T-helper 17 cell (primary cell): ENCODE measurements around the gene TRABD. TPM values are rescaled to one million over a fixed set of nuclear protein-coding genes. Genes with fewer than 3 reads are reported as not detected.

Source experiments
- ATAC-seq: fragments of 150-1000 bp; cut with Tn5 transposase; 2 replicates; pipeline ENCODE4 v1.10.0; 2021; ENCODE audit warnings: mild to moderate bottlenecking, moderate library complexity
- DNase-seq, 3 donors: peaks; one replicate each; pipeline versions ENCODE4 v3.0.0 to v3.0.0-alpha.2; 2020 to 2021
- H3K9me3 ChIP-seq: one replicate; pipeline ENCODE4 v1.7.0; 2013; ENCODE audit warnings: low read length, mild to moderate bottlenecking; ENCODE audit not compliant: control insufficient read depth, poor library complexity, severe bottlenecking
- H3K27ac Mint-ChIP-seq: one replicate; pipeline ENCODE4 v1.8.0; 2022; ENCODE audit warnings: mild to moderate bottlenecking, moderate library complexity, mixed read lengths
- H3K27me3 Mint-ChIP-seq: one replicate; pipeline ENCODE4 v1.8.0; 2022; ENCODE audit warnings: mixed read lengths
- H3K36me3 Mint-ChIP-seq: one replicate; pipeline ENCODE4 v1.8.0; 2022; ENCODE audit warnings: low read depth, mixed read lengths
- H3K4me1 Mint-ChIP-seq: one replicate; pipeline ENCODE4 v1.8.0; 2022; ENCODE audit warnings: mild to moderate bottlenecking, mixed read lengths
- H3K4me3 Mint-ChIP-seq: one replicate; pipeline ENCODE4 v1.8.0; 2022; ENCODE audit warnings: mild to moderate bottlenecking, moderate library complexity, mixed read lengths
- total RNA-seq, 4 donors: library from RNA in 2 of 4; stranded (reverse) in 2 of 4; gene quantifications; one replicate each; pipeline ENCODE4 v1.2.3 and lab custom pipeline; 2022 to 2026

TRABD gene
- total RNA-seq, 2 donors from 2014 or later: 141 to 158 TPM

DNA sequence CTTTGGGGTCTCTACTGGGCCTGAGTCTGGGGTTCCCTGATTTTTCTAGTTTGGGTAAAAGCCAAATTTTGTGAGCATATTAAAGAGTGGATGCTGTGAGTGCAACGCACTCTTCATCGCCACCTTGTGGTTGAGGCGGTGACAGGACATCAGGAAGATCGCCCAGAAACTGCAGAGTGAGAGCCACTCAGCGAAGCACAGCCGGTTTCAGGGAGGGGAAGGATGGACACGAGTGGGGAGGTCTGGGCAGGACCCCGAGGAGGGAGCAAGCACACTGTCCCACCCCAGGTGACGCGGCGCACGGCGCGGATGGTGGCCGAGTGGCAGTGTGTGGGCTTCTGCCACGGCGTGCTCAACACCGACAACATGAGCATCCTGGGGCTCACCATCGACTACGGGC is 24.2 kb downstream of the TRABD start:
- peaks cover 7% of the 10 kb centered on the region for H3K36me3 Mint-ChIP-seq
- peak overlapping the region; percentile 69 for H3K27ac Mint-ChIP-seq
- H3K4me3 Mint-ChIP-seq: peak overlapping the region; percentile 64
- no peaks in the 10 kb centered on the region for H3K9me3 ChIP-seq
- ATAC-seq (peak; percentile 81), DNase-seq (peak; percentile 50 to 69 (median 55))
- H3K27me3 Mint-ChIP-seq: no peaks in the 10 kb centered on the region
- peaks cover 23% of the 10 kb centered on the region for H3K4me1 Mint-ChIP-seq

DNA sequence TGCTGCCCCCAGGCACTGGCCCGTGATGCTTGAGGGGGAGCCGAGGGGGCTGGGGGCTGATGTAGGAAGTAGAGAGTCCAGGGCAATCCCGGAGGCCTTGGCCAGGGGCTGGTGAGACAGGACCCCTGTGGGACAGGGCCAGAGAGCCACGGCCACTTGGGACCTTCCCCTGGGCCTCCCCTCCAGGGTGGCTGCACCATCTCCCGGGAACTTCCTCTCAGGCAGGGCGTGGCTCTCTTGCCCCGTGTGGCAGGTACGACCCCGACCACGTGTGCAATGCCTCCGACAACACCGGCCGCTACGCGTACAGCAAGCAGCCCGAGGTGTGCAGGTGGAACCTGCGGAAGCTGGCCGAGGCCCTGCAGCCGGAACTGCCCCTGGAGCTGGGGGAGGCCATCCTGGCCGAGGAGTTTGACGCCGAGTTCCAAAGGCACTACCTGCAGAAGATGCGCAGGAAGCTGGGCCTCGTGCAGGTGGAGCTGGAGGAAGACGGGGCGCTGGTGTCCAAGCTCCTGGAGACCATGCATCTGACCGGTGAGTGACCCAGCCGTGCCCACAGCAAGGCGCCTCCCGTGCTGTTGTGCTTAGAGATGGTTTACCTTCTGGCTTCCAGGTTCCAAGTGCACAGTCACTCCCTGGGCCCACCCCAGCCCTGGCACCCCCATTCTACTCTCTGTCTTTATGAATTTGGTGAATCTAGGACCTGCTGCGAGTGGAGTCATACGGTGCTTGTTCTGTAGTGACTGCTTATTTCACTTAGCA is 24.8 kb downstream of the TRABD start:
- peaks cover 19% of the 10 kb centered on the region for H3K4me1 Mint-ChIP-seq
- peaks cover 6% of the 10 kb centered on the region for H3K36me3 Mint-ChIP-seq
- H3K9me3 ChIP-seq: no peaks in the 10 kb centered on the region
- no peak overlapping the region for H3K4me3 Mint-ChIP-seq
- no peaks in the 10 kb centered on the region for H3K27me3 Mint-ChIP-seq
- H3K27ac Mint-ChIP-seq: peak overlapping the region; percentile 69
- no peak for ATAC-seq
- DNase-seq: no peak

DNA sequence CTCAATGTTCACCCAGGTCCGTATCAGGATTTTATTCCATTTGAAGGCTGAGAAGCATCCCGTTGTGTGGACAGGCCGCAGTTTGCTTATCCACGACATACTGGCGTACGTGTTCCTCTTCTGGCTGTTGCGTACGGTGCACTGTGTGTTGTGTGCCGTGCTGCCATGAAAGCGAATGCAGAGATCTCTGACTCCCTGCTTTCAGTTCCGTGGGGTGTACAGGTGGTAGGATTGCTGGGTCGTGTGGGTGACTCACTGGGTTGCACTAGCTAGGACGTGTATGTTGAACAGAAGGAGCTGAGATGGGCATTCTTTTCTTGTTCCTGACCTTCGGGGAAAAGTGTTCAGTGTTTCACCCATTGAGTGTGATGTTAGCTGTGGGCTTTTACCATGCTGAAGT is 25.4 kb downstream of the TRABD start:
- H3K27ac Mint-ChIP-seq: no peak overlapping the region
- no peaks in the 10 kb centered on the region for H3K27me3 Mint-ChIP-seq
- no peaks in the 10 kb centered on the region for H3K9me3 ChIP-seq
- H3K4me3 Mint-ChIP-seq: no peak overlapping the region
- peaks cover 6% of the 10 kb centered on the region for H3K36me3 Mint-ChIP-seq
- ATAC-seq (no peak), DNase-seq (no peak)
- peaks cover 19% of the 10 kb centered on the region for H3K4me1 Mint-ChIP-seq

DNA sequence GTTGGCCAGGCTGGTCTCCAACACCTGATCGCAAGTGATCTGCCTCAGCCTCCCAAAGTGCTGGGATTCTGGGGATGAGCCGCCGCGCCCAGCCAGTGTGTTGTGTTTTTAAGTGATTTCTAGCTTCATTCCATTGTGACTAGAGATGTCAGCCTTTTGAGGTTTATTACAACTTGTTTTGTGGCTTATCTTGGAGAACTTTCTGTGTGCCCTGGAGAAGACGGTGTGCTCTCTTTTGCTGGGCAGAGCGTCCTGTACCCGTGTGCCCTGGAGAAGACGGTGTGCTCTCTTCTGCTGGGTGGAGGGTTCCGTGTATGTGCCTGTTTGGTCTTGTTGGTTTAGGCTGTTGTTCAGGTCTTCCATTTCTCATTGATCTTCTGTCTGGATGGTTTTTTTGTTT is 27.6 kb downstream of the TRABD start:
- H3K9me3 ChIP-seq: no peaks in the 10 kb centered on the region
- DNase-seq (no peak), ATAC-seq (no peak)
- H3K4me1 Mint-ChIP-seq: peaks cover 19% of the 10 kb centered on the region
- peaks cover 6% of the 10 kb centered on the region for H3K36me3 Mint-ChIP-seq
- no peak overlapping the region for H3K4me3 Mint-ChIP-seq
- H3K27me3 Mint-ChIP-seq: no peaks in the 10 kb centered on the region
- peak overlapping the region; percentile 69 for H3K27ac Mint-ChIP-seq

DNA sequence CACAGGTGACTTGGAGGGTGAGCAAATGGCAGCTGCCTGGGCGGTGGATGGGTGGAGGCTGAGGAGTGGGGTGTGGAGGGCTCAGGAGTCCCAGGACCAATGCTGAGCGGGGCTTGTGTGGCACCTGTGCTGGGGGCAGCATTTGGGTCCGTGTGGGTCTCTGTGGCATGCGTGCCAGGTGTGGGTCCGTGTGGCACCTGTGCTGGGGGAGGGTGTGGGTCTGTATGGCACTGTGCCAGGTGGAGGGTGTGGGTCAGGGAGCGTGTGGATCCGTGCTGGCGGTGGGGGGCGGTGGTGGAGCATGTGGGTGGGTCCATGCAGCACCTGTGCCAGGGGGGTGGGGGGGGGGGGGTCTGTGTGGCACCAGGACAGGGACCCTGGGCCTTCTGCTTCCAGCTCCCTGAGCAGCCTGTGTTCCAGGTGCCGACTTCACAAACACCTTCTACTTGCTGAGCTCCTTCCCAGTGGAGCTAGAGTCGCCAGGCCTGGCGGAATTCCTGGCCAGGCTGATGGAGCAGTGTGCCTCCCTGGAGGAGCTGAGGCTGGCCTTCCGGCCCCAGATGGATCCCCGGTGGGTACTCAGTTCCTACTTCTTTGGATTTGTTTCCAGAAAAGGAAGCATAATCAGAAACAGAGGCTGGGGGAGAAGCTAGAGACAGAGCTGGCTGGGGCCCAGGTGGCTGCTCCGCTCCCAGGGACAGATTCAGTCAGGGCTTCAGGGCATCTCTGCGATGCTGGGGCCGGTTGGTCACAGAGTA is 29.8 kb downstream of the TRABD start:
- no peak overlapping the region for H3K27ac Mint-ChIP-seq
- H3K4me1 Mint-ChIP-seq: peaks cover 13% of the 10 kb centered on the region
- DNase-seq: no peak
- H3K36me3 Mint-ChIP-seq: peaks cover 4% of the 10 kb centered on the region
- H3K9me3 ChIP-seq: no peaks in the 10 kb centered on the region
- peak; percentile 7 for ATAC-seq
- H3K4me3 Mint-ChIP-seq: peak overlapping the region; percentile 73
- no peaks in the 10 kb centered on the region for H3K27me3 Mint-ChIP-seq

DNA sequence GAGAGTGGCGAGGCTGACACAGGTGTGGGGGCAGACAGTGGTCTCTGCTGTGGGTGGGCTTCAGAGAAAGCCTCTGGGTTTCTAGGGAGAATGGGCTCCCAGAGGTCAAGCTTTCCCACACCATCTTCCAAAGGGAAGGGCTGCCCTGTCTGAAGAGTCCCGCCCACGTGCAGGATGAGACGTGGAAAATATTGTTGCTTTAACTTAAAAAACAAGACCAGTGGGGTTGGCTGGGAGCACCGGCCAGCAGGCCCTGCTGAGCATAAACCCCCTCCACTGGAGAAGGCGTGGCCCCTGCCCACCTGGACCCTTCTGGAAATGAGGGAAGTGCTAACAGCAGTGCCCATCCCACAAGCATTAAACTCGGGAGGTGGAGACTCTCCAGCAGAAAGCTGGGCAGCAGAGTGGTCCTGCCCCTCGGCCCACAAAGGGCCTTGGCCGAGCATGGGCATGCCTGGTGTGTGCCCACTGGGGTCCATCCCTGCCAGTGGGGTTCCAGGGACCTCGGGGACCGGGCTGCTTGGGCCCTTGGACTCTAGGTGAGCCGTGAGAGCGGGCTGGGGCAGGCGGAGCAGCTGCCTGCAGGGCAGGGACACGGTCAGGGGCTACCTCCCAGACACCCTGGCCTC is 30.5 kb downstream of the TRABD start:
- peaks cover 4% of the 10 kb centered on the region for H3K36me3 Mint-ChIP-seq
- no peaks in the 10 kb centered on the region for H3K27me3 Mint-ChIP-seq
- no peak for DNase-seq
- no peak overlapping the region for H3K27ac Mint-ChIP-seq
- no peaks in the 10 kb centered on the region for H3K9me3 ChIP-seq
- H3K4me3 Mint-ChIP-seq: no peak overlapping the region
- peaks cover 13% of the 10 kb centered on the region for H3K4me1 Mint-ChIP-seq
- no peak for ATAC-seq

DNA sequence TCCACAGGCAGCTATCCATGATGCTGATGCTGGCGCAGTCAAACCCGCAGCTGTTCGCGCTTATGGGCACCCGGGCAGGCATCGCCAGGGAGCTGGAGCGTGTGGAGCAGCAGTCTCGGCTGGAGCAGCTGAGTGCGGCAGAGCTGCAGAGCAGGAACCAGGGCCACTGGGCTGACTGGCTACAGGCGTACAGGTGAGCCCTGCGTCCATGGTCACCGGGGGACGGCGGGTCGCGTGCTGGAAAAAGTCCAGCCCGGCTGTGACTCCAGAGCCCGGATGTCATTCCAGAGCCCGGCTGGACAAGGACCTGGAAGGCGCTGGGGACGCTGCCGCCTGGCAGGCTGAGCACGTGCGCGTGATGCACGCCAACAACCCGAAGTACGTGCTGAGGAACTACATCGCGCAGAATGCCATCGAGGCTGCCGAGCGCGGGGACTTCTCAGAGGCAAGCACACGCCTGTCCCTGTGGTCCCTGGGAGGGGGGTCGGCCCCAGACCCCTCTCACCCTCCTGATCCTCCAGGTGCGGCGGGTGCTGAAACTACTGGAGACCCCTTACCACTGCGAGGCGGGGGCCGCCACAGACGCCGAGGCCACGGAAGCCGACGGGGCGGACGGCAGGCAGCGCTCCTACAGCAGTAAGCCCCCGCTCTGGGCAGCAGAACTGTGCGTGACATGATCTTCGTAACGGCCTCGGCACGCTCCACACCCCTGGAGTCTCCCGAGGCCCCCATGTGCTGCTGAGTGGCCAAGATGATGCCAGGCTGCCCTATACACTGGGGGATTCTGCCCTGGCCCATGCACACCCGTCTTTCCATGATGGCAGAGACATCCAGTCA is 31.2 kb downstream of the TRABD start:
- H3K4me1 Mint-ChIP-seq: peaks cover 13% of the 10 kb centered on the region
- H3K4me3 Mint-ChIP-seq: no peak overlapping the region
- ATAC-seq: peak; percentile 4
- no peaks in the 10 kb centered on the region for H3K9me3 ChIP-seq
- no peaks in the 10 kb centered on the region for H3K27me3 Mint-ChIP-seq
- no peak overlapping the region for H3K27ac Mint-ChIP-seq
- H3K36me3 Mint-ChIP-seq: peaks cover 4% of the 10 kb centered on the region
- no peak for DNase-seq

DNA sequence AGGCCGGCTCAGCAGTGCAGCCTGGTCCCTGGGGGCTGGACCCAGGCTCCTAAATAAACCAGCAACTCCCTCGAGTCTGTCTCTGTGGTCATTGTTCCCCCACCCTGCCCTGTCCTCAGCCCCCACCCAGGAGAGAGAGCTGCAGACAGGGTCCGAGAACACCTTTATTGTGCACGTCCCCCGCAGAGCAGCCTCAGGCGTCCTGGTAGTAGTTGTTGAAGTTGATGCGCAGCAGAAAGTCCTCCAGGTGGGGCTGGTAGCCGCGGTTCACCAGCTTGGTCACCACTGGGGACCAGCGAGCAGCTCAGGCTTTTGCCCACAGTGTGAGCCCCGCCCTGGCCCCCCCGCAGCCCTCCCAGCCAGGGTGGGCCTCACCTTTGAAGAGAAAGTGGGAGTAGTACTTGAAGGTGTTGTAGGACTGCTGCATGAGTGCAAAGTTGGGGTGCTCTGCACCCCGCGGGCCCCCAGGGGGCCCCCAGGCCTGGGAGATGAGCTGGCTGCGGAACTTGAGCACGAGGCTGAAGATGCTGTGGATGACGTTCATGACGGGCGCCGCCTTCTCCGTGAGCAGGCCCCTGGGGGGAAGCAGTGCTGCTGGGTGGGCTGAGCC is 31.9 kb downstream of the TRABD start:
- H3K27ac Mint-ChIP-seq: no peak overlapping the region
- H3K4me1 Mint-ChIP-seq: peaks cover 11% of the 10 kb centered on the region
- no peaks in the 10 kb centered on the region for H3K27me3 Mint-ChIP-seq
- ATAC-seq: peak; percentile 4
- H3K9me3 ChIP-seq: no peaks in the 10 kb centered on the region
- no peak overlapping the region for H3K4me3 Mint-ChIP-seq
- H3K36me3 Mint-ChIP-seq: peaks cover 3% of the 10 kb centered on the region
- DNase-seq: no peak

DNA sequence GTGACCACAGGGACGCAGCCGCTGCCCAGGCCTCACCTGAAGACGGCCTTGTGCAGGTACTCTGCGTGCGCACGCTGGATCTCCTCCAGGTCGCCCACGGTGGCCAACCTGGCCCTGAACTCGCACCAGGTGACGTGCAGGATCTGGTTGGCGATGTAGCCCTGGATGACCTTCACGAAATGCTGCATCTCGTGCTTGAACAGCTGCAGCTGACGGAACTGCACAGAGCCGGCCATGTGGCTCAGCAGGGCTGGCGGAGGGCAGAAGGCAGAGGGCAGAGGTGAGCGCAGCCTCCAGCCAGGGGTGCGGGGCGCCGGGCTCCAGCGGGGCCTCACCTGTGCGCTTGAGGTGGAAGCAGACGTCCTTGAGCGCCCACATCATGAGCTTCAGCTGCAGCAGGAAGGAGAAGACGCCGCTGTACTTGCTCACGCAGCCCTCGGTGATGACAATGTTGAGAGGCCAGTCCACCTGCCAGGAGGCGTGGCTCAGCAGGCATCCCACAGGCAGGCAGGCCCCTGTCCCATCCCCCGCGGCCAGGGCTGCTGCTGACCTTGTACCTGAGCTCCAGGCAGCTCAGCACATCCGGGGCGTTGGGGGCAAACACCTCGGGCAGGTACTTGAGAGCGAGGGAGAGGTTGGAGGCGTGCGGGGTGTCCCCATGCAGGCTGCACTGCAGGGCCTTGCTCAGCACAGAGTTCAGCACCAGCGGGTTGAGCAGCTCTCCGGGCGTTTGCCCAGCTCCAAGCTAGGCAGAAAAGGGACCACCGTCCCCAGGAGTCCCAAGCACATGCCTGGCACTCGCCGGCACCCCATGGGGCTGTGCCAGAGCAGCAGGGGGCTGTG is 32.7 kb downstream of the TRABD start:
- no peak for DNase-seq
- Mint-ChIP-seq H3K4me1 (peaks cover 6% of the 10 kb centered on the region), H3K4me3 (no peak overlapping the region), H3K27me3 (no peaks in the 10 kb centered on the region), H3K27ac (no peak overlapping the region), H3K36me3 (no peaks in the 10 kb centered on the region)
- ATAC-seq: peak; percentile 5
- H3K9me3 ChIP-seq: no peaks in the 10 kb centered on the region

DNA sequence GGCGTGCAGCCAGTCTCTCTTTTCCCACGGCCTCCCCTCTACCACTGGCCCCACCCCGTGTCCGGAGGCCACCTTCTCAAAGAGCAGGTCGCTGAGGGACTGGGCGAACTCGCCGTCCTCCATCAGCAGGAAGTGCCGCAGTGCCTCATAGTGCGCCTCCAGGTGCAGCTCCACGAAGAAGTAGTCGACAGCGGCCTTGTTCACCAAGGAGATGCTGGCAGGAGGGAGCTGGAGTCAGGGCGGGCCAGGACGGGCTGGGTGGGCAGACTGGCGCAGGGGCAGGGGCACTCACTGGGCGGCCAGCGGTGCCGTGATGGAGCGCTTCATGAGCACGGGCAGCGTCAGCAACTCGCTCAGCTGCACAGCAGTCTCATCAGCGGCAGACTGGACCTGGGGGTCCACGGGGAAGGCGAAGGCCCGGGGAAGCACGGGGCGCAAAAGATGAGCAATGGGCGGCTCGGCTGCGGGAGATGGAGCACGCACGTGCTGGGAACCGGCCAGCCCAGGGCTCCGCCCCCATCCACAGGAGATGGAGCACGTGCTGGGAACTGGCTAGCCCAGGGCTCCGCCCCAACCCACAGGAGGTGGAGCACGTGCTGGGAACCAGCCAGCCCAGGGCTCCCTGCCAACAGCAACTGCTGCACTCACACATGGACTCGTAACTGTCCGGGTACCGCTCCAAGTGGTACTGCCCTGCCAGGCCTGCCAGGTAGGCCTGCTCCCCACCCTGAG is 33.4 kb downstream of the TRABD start:
- peaks cover 3% of the 10 kb centered on the region for H3K4me1 Mint-ChIP-seq
- no peaks in the 10 kb centered on the region for H3K9me3 ChIP-seq
- DNase-seq (no peak), ATAC-seq (peak; percentile 8)
- H3K27ac Mint-ChIP-seq: no peak overlapping the region
- peak overlapping the region; percentile 7 for H3K4me3 Mint-ChIP-seq
- H3K27me3 Mint-ChIP-seq: no peaks in the 10 kb centered on the region
- H3K36me3 Mint-ChIP-seq: no peaks in the 10 kb centered on the region

DNA sequence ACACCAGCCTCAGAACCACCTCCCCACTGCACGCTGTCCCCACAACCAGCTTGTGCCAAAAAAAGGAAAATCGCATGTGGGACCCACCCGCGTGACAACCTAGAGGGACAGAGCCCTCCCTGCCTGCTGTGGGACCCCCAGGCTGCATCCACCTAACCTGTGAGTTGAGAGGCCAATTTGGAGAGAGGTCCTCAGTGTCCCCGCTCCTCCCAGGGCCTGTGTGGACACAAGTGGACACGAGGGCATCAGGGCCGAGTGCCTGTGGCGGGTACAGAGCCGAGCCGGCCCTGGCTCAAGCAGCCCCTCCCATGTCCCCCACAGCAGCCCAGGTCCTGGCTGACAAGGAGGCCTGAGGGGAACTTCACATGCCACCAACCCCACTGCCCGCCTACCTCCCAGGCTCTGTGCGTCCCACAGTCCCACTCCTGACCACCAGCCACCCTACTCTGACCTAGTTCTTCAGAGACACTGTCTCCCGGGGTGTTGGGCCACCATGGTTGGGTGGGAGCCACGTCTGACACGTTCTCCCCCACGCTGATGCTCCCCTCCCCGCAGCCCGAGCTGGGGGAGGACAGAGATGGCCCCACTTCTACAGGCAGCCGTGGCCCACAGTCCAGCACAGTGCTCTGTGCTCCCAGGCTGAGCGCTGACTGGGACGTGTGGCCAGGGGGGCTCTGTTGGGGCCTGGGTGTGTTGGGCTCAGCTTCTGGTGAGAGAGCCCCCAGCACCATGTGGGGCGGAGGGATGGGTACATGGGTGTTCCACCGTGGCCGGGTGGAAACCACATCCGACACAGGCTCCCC is 34.3 kb downstream of the TRABD start:
- H3K36me3 Mint-ChIP-seq: no peaks in the 10 kb centered on the region
- no peak for DNase-seq
- H3K4me3 Mint-ChIP-seq: no peak overlapping the region
- no peaks in the 10 kb centered on the region for H3K27me3 Mint-ChIP-seq
- H3K27ac Mint-ChIP-seq: no peak overlapping the region
- ATAC-seq: no peak
- no peaks in the 10 kb centered on the region for H3K4me1 Mint-ChIP-seq
- no peaks in the 10 kb centered on the region for H3K9me3 ChIP-seq
